GM23338 (cell line): ENCODE results near the gene GET4. TPM values are rescaled to one million over a fixed set of nuclear protein-coding genes. Genes with fewer than 3 reads are reported as not detected.

Experiments used
- ATAC-seq: fragments of 200-7000 bp; cut with Tn5 transposase; 3 replicates; pipeline ENCODE4 v1.9.1; 2020
- DNase-seq: peaks from one replicate; pipeline ENCODE4 v3.0.0-alpha.2; 2015; ENCODE audit warnings: low spot score
- H2AFZ ChIP-seq: fragments of 200-600 bp; sonication (generic); 2 replicates; pipeline ENCODE4 v1.8.0; 2016; ENCODE audit warnings: antibody characterized with exemption, mild to moderate bottlenecking, moderate library complexity
- H3F3A ChIP-seq: fragments of 200-600 bp; sonication (generic); replicated peaks from 2 replicates; pipeline ENCODE4 v1.8.0; 2017; ENCODE audit warnings: antibody characterized with exemption, mixed run types, low read depth
- H3K27ac ChIP-seq: fragments of 200-600 bp; sonication (generic); 2 replicates; pipeline ENCODE4 v1.6.1; 2016; ENCODE audit warnings: low read depth
- H3K27me3 ChIP-seq: fragments of 200-600 bp; sonication (generic); 2 replicates; pipeline ENCODE4 v1.8.0; 2016; ENCODE audit warnings: mild to moderate bottlenecking, mixed run types, moderate library complexity; ENCODE audit not compliant: insufficient read depth
- H3K36me3 ChIP-seq: fragments of 200-600 bp; sonication (generic); 2 replicates; pipeline ENCODE4 v1.8.0; 2016; ENCODE audit warnings: mild to moderate bottlenecking; ENCODE audit not compliant: insufficient read depth
- H3K4me1 ChIP-seq: fragments of 200-600 bp; sonication (generic); 2 replicates; pipeline ENCODE4 v1.8.0; 2016; ENCODE audit warnings: mild to moderate bottlenecking, moderate library complexity; ENCODE audit not compliant: insufficient read depth
- H3K4me2 ChIP-seq: fragments of 200-600 bp; sonication (generic); 2 replicates; pipeline ENCODE4 v1.7.1; 2017; ENCODE audit warnings: mixed run types
- H3K4me3 ChIP-seq: fragments of 200-600 bp; sonication (generic); 2 replicates; pipeline ENCODE4 v1.6.1; 2016; ENCODE audit warnings: mixed run types
- H3K79me2 ChIP-seq: fragments of 200-600 bp; sonication (generic); replicated peaks from 2 replicates; pipeline ENCODE4 v1.8.0; 2017; ENCODE audit warnings: mild to moderate bottlenecking; ENCODE audit not compliant: insufficient read depth
- H3K9me2 ChIP-seq: fragments of 200-600 bp; sonication (generic); 2 replicates; pipeline ENCODE4 v1.8.0; 2017; ENCODE audit not compliant: insufficient read depth
- H4K20me1 ChIP-seq: fragments of 200-600 bp; sonication (generic); replicated peaks from 2 replicates; pipeline ENCODE4 v1.8.0; 2017; ENCODE audit warnings: mild to moderate bottlenecking; ENCODE audit not compliant: insufficient read depth
- H3K27ac Mint-ChIP-seq: 2 replicates; pipeline ENCODE4 v1.8.0; 2020; ENCODE audit warnings: inconsistent platforms, mild to moderate bottlenecking, moderate library complexity, mixed read lengths
- H3K27me3 Mint-ChIP-seq: 3 replicates; pipeline ENCODE4 v1.8.0; 2022; ENCODE audit warnings: low read depth, mild to moderate bottlenecking, moderate library complexity, mixed read lengths, inconsistent platforms; ENCODE audit not compliant: insufficient read depth, poor library complexity
- H3K36me3 Mint-ChIP-seq: 3 replicates; pipeline ENCODE4 v1.8.0; 2021; ENCODE audit warnings: low read depth, mild to moderate bottlenecking, inconsistent platforms, moderate library complexity, mixed read lengths
- H3K4me1 Mint-ChIP-seq: 3 replicates; pipeline ENCODE4 v1.8.0; 2020; ENCODE audit warnings: mild to moderate bottlenecking, inconsistent platforms, mixed read lengths
- H3K4me3 Mint-ChIP-seq: 3 replicates; pipeline ENCODE4 v1.8.0; 2021; ENCODE audit warnings: moderate library complexity, mild to moderate bottlenecking, inconsistent platforms, mixed read lengths
- H3K9me3 Mint-ChIP-seq: 3 replicates; pipeline ENCODE4 v1.8.0; 2020; ENCODE audit warnings: moderate library complexity, mild to moderate bottlenecking, inconsistent platforms, mixed read lengths
- EZH2 ChIP-seq: fragments of 200-600 bp; sonication (generic); IDR thresholded peaks from one replicate; pipeline ENCODE4 v1.8.0; 2017; ENCODE audit warnings: antibody characterized with exemption, mild to moderate bottlenecking, low read depth; ENCODE audit not compliant: unreplicated experiment
- EZH2phosphoT487 ChIP-seq: fragments of 200-600 bp; sonication (generic); IDR thresholded peaks from one replicate; pipeline ENCODE4 v1.8.1; 2018; ENCODE audit warnings: antibody characterized with exemption; ENCODE audit not compliant: unreplicated experiment
- POLR2AphosphoS5 ChIP-seq: IDR thresholded peaks from 2 replicates; pipeline ENCODE4 v1.6.1; 2016; ENCODE audit warnings: antibody characterized with exemption, low read depth
- ZNF114 ChIP-seq: fragments of 250-450 bp; sonication (Bioruptor Pico); IDR thresholded peaks from 2 replicates; pipeline ENCODE4 v1.5.0; 2020; ENCODE audit warnings: mild to moderate bottlenecking, moderate library complexity
- ZNF331 ChIP-seq: fragments of 250-450 bp; sonication (Bioruptor Pico); IDR thresholded peaks from 2 replicates; pipeline ENCODE4 v1.5.0; 2020; ENCODE audit warnings: low read depth, mild to moderate bottlenecking, moderate library complexity
- polyA plus RNA-seq: library from polyadenylated mRNA; unstranded; fragments of >200 nt; fragmentation: Nextera tagmentation; extraction: Ambion mirVana; gene quantifications from 2 replicates; pipeline ENCODE4 v1.2.1, GENCODE V29; 2016
- total RNA-seq: library from RNA; depleted of rRNA; stranded (reverse); fragments of >200 nt; shearing (Covaris generic); gene quantifications from 2 replicates; pipeline ENCODE4 v1.2.3, GENCODE V29; 2014
- TF ChIP-seq, protein P1 (sequence below), 2 experiments: fragments of 200-600 bp in 1 of 2; sonication (generic) in 1 of 2; conservative IDR thresholded peaks; 2 replicates each; pipeline versions ENCODE4 v1.5.1 to v1.6.1; 2016 to 2017; ENCODE audit warnings: antibody characterized with exemption in 2 of 2, low read depth in 2 of 2, mild to moderate bottlenecking in 2 of 2, moderate library complexity in 1 of 2
- TF ChIP-seq, protein P2 (sequence below): IDR thresholded peaks from 2 replicates; pipeline ENCODE4 v1.6.1; 2016; ENCODE audit warnings: antibody characterized with exemption
- TF ChIP-seq, protein P3 (sequence below): IDR thresholded peaks from one replicate; pipeline ENCODE4 v1.6.1; 2018; ENCODE audit warnings: antibody characterized with exemption; ENCODE audit not compliant: unreplicated experiment

GET4 gene
- total and polyA plus RNA-seq, 2 experiments from 2014 or later = 48.0 to 79.1 TPM

DNA sequence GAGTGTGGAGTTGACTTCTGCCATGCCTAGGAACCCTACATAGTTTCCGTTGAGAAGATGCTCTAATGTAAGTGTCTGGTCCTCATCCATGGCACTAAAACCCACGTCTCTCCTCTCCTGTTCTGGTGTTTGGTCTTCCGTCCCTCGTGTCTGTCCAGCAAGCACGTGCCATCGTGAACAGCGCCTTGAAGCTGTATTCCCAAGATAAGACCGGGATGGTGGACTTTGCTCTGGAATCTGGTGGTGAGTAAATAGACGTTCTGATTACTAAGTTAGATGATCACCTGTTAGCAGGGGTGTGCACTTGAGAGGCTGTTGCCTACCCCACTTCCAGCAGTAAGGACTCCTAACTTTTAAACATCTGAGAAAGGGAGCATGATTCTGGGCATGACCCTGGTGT is 15.1 kb upstream of the GET4 start:
- no peak for ATAC-seq

DNA sequence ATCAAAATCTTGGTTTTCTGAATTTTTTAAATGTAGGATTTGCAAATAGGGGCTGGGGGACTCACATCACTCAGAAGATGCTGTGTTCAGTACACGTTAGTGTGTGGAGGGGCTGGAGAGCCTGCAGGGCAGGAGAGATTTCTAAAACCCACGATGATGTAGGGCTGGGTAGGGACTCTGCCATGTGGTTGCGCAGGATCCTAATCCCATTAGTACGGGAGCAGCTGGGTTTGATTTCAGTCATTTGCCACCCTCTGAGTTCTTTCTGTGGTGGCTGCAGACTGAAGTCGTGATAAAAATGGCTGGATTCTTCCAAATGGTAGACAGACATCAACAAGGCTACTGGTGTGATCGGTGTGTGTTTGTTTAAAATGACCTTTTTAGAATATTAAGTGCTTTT is 14.2 kb upstream of the GET4 start:
- no peak for ATAC-seq
- H3K36me3 ChIP-seq = peaks cover 34% of the 10 kb centered on the region; the same call in 1 of the 2 replicates
- DNase-seq = no peak
- no peaks in the 10 kb centered on the region for H3K9me3 Mint-ChIP-seq
- H3K27me3 ChIP-seq = no peaks in the 10 kb centered on the region
- no peaks in the 10 kb centered on the region for H3K4me1 ChIP-seq
- no peaks in the 10 kb centered on the region for H3K9me2 ChIP-seq
- H3F3A ChIP-seq = no peaks in the 10 kb centered on the region
- no peak overlapping the region for H3K27ac ChIP-seq
- no peaks in the 10 kb centered on the region for H3K4me1 Mint-ChIP-seq
- no peak overlapping the region for H3K4me3 ChIP-seq
- peaks cover 87% of the 10 kb centered on the region for H3K36me3 Mint-ChIP-seq
- no peak overlapping the region for H3K4me3 Mint-ChIP-seq
- H3K27ac Mint-ChIP-seq = no peak overlapping the region
- H3K27me3 Mint-ChIP-seq = peaks cover 2% of the 10 kb centered on the region
- no peak overlapping the region for H2AFZ ChIP-seq
- H4K20me1 ChIP-seq = peaks cover 3% of the 10 kb centered on the region; the same call in 1 of the 2 replicates
- H3K79me2 ChIP-seq = peaks cover 3% of the 10 kb centered on the region; the same call in 1 of the 2 replicates
- H3K4me2 ChIP-seq = no peak overlapping the region
- TF ChIP-seq, protein P1, sequence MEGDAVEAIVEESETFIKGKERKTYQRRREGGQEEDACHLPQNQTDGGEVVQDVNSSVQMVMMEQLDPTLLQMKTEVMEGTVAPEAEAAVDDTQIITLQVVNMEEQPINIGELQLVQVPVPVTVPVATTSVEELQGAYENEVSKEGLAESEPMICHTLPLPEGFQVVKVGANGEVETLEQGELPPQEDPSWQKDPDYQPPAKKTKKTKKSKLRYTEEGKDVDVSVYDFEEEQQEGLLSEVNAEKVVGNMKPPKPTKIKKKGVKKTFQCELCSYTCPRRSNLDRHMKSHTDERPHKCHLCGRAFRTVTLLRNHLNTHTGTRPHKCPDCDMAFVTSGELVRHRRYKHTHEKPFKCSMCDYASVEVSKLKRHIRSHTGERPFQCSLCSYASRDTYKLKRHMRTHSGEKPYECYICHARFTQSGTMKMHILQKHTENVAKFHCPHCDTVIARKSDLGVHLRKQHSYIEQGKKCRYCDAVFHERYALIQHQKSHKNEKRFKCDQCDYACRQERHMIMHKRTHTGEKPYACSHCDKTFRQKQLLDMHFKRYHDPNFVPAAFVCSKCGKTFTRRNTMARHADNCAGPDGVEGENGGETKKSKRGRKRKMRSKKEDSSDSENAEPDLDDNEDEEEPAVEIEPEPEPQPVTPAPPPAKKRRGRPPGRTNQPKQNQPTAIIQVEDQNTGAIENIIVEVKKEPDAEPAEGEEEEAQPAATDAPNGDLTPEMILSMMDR (conservative IDR thresholded peaks at IDR 0.05; ENCODE audit: low read depth in 2 of 2) = no peak
- TF ChIP-seq, protein P2, sequence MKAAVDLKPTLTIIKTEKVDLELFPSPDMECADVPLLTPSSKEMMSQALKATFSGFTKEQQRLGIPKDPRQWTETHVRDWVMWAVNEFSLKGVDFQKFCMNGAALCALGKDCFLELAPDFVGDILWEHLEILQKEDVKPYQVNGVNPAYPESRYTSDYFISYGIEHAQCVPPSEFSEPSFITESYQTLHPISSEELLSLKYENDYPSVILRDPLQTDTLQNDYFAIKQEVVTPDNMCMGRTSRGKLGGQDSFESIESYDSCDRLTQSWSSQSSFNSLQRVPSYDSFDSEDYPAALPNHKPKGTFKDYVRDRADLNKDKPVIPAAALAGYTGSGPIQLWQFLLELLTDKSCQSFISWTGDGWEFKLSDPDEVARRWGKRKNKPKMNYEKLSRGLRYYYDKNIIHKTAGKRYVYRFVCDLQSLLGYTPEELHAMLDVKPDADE = no peak
- no peak for TF ChIP-seq ZNF331
- no peak for TF ChIP-seq ZNF114 (CRISPR knock-in tag)
- TF ChIP-seq EZH2phosphoT487 = no peak
- TF ChIP-seq POLR2AphosphoS5 = no peak
- TF ChIP-seq EZH2 = no peak

More for the DNA sequence above, 15.1 kb upstream of the GET4 start:
- no peak overlapping the region for H3K27ac ChIP-seq
- TF ChIP-seq, protein P3, sequence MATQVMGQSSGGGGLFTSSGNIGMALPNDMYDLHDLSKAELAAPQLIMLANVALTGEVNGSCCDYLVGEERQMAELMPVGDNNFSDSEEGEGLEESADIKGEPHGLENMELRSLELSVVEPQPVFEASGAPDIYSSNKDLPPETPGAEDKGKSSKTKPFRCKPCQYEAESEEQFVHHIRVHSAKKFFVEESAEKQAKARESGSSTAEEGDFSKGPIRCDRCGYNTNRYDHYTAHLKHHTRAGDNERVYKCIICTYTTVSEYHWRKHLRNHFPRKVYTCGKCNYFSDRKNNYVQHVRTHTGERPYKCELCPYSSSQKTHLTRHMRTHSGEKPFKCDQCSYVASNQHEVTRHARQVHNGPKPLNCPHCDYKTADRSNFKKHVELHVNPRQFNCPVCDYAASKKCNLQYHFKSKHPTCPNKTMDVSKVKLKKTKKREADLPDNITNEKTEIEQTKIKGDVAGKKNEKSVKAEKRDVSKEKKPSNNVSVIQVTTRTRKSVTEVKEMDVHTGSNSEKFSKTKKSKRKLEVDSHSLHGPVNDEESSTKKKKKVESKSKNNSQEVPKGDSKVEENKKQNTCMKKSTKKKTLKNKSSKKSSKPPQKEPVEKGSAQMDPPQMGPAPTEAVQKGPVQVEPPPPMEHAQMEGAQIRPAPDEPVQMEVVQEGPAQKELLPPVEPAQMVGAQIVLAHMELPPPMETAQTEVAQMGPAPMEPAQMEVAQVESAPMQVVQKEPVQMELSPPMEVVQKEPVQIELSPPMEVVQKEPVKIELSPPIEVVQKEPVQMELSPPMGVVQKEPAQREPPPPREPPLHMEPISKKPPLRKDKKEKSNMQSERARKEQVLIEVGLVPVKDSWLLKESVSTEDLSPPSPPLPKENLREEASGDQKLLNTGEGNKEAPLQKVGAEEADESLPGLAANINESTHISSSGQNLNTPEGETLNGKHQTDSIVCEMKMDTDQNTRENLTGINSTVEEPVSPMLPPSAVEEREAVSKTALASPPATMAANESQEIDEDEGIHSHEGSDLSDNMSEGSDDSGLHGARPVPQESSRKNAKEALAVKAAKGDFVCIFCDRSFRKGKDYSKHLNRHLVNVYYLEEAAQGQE = no peak
- TF ChIP-seq ZNF331 (no peak), EZH2phosphoT487 (no peak)
- peaks cover 4% of the 10 kb centered on the region; the same call in 1 of the 2 replicates for H4K20me1 ChIP-seq
- Mint-ChIP-seq H3K36me3 (peaks cover 87% of the 10 kb centered on the region), H3K4me1 (no peaks in the 10 kb centered on the region; the same call in 2 of the 3 replicates), H3K4me3 (no peak overlapping the region), H3K27ac (no peak overlapping the region), H3K27me3 (no peaks in the 10 kb centered on the region), H3K9me3 (no peaks in the 10 kb centered on the region)
- H2AFZ ChIP-seq = no peak overlapping the region
- no peaks in the 10 kb centered on the region for H3K79me2 ChIP-seq
- no peak for DNase-seq
- H3K4me2 ChIP-seq = no peak overlapping the region
- no peaks in the 10 kb centered on the region for H3K27me3 ChIP-seq
- H3K36me3 ChIP-seq = peaks cover 34% of the 10 kb centered on the region; the same call in 1 of the 2 replicates
- no peak overlapping the region for H3K4me3 ChIP-seq
- no peaks in the 10 kb centered on the region for H3K4me1 ChIP-seq
- no peaks in the 10 kb centered on the region for H3K9me2 ChIP-seq
- no peaks in the 10 kb centered on the region for H3F3A ChIP-seq
